Subcutaneous adipose tissue (tissue), 4 donors: ENCODE measurements around the gene RASSF1. TPM values are rescaled to one million over a fixed set of nuclear protein-coding genes. Genes with fewer than 3 reads are reported as not detected.

Source experiments
- total RNA-seq, 4 donors: library from RNA; depleted of rRNA; stranded (reverse); fragments of >200 nt; gene quantifications; one replicate each; pipeline ENCODE4 v1.1.0, GENCODE V29; 2016
- TF ChIP-seq, protein P1 (sequence below): fragments of 450-650 bp; IDR thresholded peaks from one replicate; pipeline ENCODE4 v1.5.1; 2016; ENCODE audit warnings: low read depth, mild to moderate bottlenecking, control low read depth, antibody characterized with exemption, moderate library complexity

The RASSF1 gene
- total RNA-seq, 4 donors from 2014 or later, result 37.0 to 62.8 (median 54.1) TPM

DNA sequence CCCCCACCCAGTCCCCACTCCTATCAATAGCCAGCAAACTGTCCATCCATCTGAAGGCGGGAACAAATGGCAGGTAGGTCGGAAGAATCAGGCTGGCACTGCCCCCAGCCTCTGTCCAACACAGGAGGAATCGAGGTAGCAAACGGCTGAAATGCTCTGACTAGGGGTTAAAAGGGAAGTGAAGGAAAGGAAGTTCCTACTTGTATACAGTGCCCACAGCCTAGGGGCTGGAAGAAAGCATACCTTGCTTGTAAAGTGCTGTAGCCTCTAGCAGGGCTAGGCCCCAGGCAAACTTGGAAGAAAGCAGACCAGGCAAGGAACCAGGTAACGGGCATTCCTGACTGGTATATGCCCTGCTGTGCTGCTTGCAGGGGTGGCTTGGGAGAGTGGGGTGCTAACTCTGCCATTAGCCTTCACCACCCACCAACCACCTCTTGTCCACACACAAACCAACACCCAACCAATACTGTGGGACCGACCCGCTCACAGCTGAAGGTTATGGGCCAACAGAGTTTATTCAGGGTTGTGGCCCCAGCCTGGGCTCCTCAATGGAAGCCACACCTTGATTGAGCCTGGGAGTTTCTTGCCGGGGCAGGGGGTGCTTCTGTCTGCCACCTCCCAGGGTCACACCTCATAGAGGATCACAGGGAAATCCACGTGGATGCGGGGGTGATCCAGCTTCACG, 15.0 kb downstream of the RASSF1 start:
- TF ChIP-seq, protein P1, sequence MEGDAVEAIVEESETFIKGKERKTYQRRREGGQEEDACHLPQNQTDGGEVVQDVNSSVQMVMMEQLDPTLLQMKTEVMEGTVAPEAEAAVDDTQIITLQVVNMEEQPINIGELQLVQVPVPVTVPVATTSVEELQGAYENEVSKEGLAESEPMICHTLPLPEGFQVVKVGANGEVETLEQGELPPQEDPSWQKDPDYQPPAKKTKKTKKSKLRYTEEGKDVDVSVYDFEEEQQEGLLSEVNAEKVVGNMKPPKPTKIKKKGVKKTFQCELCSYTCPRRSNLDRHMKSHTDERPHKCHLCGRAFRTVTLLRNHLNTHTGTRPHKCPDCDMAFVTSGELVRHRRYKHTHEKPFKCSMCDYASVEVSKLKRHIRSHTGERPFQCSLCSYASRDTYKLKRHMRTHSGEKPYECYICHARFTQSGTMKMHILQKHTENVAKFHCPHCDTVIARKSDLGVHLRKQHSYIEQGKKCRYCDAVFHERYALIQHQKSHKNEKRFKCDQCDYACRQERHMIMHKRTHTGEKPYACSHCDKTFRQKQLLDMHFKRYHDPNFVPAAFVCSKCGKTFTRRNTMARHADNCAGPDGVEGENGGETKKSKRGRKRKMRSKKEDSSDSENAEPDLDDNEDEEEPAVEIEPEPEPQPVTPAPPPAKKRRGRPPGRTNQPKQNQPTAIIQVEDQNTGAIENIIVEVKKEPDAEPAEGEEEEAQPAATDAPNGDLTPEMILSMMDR, result no peak

DNA sequence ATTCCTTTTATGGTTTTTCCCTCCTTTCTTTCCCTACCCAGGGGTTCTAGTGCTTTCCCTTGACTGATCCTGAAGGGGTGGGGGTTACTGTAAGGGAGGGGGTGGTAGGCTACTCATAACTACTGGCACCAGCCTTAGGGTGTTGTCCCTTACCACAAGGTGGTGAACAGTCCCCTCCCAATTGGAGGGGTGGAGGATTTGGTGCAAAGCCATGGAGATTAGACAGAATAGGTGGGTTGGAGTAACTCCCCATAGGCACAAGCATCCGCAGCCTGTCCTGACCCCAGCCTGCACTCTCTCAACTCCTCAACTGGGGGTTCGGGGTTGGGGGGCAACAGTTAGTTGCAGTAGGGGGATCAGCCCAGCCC, 15.5 kb downstream of the RASSF1 start:
- TF ChIP-seq, protein P1, result no peak

DNA sequence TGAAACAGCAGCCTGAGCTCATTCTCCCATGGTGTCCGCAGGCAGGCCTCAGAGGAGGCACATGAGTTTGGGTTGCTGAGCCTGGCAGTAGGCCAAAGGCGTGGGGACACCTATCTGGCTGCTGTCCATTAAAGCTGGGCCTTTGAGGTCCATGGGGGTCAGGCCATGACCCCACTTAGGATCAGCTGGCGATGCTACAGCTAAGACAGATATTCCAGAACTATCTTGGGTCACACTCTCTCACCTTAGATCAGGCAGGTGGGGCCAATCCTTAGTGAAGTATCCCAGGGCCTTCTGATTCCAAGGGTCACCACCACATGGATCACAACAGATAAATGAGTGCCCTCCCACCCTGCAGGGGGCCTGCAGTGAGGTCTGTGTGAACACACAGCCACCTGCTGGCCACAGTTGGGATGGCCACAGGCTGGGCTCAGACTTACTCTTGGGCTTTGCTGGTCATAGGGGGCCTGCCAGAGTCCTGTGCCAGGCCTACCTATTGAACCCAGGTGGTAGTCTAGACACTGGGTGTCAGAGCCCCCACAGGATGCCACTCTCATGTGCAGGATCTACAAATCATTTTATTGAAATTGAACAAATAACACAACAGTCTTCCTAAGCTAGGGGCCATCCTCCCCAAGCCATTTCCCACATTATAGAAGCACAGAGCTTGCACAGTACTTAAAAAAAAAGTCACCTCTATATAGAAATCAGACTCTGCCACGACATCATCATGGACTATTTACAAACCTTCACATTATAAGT, 16.1 kb downstream of the RASSF1 start:
- TF ChIP-seq, protein P1, result no peak

DNA sequence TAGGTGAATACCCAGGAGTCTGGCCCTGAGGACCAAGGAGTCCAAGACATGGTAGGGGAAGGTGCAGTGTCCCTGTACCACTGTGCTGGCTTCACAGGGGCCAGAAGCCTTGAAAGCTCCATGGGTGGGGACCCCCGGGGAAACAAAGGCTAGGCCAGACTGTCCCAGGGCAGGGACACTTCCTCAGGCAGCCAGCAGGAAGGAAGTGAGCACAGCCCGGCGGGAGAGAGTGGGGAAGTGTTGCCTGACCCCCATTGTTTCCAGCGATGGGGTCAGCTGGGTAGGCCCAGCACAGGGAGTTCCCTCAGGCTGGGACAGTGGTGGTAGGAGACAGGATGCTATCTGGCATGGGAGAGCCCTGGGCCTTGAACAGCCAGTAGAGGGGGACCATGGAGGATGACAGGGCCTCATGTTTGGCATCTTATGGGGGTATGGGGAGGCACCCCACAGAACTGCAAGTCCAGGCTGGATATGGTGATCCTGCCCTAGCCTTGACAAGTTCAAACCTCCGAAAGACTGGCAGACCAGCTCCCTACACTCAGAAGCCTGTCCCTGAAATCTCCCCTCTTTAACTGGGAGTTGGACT, 16.9 kb downstream of the RASSF1 start:
- TF ChIP-seq, protein P1, result no peak

DNA sequence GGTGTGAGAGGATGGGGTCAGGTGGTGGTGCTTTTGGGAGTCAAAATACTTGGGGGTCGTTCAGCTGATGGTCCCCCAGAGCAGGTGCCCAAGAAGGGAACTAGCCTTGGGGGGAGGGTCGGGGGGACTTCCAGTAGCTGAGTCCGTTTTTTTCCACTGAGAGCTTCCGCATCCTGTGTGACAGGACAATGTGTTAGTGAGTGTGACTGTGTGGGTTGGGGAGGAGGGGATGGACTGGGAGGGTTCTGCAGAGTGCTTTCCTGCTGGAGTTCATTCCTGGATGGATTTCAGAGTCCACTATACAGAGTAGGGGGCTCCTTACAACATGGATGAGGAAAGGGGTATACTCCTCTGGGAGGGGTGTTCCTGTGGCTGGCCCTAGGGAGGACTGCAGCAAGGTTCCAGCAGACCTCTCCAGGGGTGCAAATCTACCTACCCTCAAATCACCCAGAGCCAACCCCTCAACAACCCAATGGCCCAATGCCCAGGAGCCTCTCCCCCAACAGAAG, 17.5 kb downstream of the RASSF1 start:
- TF ChIP-seq, protein P1, result no peak

DNA sequence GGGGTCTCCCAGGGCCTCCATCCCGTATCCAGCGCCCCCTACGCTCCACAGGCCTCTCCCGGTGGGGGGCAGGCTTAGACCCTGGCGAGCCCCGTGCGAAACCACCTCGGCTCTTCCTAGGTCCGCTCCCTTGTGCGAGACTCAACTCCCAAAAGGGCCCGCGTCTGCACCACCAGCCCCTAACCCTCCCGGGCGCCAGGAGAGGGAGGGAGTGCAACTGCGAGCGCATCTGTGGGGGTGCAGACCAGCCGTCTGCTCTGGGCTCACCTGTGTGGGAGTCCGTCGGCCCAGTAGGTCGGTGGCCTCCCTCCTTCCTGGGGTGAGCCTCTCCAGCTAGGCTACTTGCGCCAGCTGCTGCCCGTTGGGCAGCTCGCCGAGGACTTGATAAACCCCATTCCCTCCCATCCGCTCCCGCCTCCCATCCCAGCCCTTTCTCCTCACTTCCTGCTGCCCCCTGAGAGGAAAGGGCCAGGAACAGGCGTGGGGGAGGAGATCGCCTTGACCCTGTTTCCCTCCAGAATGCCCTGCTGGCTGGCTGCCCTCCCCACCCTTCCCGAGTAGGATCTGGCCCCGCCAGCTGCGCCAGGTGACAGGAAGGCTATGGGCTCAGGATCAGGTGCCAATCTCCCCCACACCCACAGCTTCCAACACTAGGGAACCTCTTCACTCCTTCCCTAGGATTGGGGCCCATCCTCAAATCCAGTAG, 18.1 kb downstream of the RASSF1 start, which contains the start of gene HYAL2:
HYAL2 (minus strand) TSS at position 360 of the 706 bp plus-strand sequence. CDS start 2,256 bp downstream, outside the sequence.
- TF ChIP-seq, protein P1, result no peak
